DMS114 treated with DMSO at 0.1 percent for 48 hours (cell line): ENCODE measurements around the gene OR4D2.

Experiments
- DNase-seq: peaks from one replicate; lab custom pipeline; 2025; ENCODE audit not compliant: unreplicated experiment; lab: John Stamatoyannopoulos, UW

Gene OR4D2

DNA sequence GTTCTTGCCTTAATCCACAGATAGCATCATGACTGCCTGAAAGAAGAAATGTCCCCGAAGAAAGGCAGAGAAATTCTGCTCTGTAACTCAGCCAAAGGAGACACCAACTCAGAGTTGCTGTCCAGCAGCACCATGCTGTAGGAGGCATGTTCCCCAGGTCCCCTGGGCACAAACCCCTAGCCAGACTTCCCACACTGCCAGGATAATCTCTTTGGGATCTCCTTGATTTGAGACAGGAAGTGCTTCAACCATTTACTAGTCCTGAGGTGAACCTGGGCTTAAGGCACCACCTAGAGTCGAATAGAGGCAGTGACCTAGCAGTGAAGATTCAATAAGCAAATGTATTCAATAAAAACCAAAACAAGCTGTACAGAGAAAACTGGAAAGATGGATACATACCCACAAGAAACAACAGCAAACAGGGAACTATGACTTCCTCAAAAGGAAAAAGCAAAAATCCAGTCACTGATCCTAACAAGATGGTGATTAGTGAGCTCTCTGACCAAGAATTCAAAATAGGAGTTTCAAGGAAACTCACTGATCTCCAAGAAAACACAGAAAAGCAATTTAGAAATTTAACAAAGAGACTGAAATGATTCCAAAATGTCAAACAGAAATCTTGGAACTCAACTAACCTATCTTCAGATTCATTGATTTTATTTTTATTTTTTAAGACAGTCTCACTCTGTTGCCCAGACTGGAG is 5.7 kb downstream of the OR4D2 start:
- peak; percentile 33 for DNase-seq

DNA sequence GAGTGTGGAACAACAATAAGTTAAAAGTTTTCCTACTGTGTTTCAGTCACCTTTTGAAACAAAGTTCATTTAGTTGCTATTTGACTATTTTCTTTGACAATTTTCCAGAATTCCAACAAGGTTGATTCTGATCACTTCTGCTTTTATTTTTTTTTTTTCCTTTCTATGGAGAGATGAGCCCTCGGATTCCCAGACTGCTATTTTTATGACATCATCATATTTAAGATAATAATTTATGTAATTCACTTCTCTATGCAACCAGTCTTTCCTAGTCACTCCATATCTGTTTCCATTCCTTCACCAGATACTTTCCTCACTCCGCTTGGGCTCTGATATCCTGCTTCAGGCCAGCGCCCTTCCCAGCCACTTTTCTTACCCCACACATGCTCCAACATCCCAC is 8.1 kb downstream of the OR4D2 start:
- DNase-seq = no peak

DNA sequence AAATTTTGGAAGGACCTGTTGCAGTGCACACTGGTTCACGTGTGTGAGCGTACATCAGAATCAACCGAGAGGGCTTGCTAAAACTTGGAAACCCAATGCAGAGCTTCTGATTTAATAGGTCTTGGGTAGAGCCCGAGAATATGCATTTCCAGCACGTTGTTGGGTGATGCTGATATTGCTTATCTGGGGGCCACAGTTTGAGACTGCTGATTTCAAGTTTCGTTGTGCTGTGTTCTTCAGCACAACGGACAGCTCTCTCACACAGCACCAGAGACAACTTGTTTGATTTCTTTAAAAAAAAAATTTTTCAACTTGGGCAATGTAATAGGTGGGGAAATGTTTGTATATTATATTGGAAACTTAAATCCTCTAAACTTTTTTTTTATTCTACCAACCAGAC is 9.4 kb downstream of the OR4D2 start:
- no peak for DNase-seq

DNA sequence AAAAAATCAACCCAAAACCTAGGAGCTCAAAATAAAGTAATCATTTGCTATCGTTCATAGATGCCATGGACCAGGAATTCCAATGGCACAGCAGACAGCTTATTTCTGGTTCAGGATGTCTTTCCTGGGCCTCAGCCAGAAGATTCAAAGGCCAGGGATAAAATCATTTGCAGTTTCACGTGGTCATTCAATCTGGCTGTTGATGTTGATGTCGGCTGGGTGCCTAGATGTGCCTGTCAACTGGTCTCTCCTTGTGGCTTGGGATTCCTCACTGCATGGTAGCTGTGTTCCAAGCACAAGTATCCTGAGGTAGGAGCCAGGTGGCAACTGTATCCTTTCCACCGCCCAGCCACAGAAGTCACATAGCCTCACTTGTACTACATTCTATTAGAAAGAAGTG is 15.0 kb downstream of the OR4D2 start:
- DNase-seq = no peak

DNA sequence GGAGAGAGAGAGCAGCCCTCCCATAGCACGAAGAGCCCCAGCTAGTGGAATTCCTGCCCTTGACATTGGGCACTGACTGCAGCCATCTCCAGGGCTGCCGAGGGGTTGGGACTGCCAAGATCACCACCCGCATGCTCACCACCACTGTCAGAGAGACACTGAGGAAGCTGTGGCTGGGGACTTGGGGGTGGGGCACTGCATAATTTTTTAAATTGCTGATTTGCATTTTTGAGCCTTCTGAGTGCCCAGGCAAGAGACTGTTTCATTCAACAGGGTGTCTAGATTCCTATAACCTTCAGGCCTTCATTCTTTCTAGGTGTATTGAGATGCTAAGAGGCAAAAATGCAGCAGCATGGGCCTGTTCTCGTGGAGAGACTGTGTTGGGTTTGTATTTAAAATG is 16.7 kb downstream of the OR4D2 start:
- no peak for DNase-seq

DNA sequence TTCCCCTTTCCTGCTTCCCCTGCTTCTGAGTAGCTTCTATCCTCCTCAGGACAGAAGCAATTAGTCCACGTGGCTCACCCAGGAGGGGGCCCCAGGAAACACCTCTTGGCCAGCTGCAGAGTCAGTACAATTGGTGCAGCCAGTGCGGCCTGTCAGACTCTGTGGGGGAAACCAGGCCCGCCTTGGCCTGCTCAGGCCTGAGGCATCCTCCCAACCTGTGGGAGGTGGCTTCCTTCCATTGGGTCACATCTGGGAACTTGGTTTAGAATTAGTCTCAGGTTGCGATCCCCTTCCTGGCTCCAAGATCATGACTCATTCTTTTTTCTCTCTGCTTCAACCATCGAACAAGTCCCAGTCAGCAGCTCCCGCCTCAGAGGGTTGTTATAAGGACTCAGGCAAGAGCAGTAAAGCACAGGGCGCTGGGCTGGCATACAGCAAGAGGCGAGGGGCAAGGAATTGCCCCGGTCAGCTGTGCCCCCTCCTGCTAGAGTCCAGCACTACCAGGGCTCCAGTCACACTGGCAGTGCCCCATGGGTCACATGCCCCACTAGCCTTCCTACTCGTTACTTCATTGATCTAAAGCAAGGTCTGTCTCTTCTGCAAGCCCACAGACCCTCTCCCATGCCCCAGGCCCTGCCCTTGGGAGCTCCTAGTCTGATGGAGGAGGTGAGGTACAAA is 17.7 kb downstream of the OR4D2 start:
- no peak for DNase-seq

DNA sequence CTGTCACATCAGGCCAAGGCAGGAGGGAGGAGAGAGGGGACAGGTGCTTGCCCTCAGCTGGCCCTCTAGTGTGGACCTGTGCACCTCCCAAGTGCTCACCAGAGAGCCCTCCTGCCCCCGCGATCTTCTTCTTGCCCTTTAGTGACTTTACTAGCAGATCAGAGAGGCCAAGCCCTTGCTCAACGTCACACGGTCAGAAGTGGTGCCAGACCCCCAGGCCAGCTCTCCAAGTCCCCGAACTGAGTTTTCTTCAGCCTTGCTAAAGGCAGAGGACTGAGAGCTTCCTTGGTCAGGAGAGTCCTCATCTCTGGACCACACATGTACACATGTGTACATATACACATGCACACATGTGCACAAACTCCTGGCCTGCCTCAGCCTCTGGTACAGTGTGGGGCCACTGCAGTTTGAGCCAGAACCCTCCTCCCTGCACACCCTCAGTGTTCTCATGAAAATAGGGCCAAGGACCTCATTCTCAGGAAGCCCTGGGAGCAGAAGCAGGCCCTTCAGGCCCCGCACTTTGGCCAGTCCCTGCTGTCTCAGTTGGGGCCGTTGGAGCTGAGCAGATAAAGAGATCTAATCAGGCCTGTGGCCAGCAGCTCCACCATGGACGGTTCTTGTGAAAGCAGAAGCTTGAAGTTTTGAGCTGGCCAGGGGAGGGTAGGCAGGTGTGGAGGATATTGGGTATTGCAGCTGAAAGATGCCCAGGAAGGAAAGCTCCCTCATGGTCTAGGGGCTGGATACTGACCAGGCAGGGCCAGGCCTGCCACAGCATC is 18.4 kb downstream of the OR4D2 start:
- DNase-seq = no peak

DNA sequence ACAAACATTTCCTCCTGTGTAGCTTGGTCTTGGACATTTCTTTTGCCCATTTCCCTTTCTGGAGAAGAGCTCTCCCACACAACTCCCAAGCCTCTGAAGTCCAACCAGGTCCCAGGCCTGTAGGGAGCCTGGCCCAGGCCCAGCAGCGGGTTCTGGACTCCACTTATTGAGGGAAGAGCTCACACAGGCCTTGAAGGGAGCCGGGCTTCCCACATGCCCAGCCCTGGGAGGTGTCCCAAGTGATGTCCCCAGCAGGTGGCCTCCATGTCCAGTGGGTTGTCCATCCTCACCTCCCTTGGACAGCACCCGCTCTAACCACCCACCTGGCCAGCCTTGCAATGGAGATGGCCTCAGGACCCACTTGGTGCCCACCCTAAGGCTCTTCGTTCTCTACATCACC is 19.8 kb downstream of the OR4D2 start:
- no peak for DNase-seq

DNA sequence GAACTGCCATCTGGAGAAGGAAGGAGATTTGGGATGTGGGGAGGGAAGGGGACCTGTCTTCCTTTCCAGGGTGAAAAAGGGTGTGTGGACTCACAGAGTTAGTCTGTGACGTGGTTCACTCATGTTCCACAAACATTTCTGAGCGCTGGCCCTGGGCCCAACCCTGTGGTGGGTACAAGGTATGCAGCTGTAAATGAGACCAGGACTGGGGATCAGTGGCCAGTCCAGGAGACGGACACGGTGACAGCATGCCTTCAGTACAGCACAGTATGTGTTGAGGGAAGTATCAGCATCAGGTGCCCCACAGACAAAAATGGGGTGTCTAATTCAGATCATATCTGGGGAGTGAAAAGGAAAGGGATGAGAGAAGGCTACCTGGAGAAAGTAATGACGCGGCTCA is 20.3 kb downstream of the OR4D2 start:
- DNase-seq = no peak

DNA sequence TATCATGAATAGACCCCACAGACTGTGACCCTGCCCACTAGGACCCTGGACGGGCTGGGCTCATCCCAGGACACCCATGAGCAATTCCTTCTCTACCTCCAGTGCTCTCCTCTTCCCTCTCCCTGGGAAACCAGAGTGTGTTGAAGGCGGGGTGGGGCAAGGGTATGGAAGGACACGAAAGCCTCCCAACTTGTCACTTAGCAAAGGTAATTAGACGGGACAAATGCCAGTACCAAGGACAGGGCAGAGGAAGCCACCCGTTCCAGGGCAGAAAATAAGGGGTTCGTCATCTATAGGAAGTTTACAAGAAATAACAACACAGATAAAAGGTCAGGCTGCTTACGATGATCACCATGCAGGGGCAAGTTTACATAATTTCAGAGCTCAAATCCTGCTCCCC is 20.9 kb downstream of the OR4D2 start:
- no peak for DNase-seq

DNA sequence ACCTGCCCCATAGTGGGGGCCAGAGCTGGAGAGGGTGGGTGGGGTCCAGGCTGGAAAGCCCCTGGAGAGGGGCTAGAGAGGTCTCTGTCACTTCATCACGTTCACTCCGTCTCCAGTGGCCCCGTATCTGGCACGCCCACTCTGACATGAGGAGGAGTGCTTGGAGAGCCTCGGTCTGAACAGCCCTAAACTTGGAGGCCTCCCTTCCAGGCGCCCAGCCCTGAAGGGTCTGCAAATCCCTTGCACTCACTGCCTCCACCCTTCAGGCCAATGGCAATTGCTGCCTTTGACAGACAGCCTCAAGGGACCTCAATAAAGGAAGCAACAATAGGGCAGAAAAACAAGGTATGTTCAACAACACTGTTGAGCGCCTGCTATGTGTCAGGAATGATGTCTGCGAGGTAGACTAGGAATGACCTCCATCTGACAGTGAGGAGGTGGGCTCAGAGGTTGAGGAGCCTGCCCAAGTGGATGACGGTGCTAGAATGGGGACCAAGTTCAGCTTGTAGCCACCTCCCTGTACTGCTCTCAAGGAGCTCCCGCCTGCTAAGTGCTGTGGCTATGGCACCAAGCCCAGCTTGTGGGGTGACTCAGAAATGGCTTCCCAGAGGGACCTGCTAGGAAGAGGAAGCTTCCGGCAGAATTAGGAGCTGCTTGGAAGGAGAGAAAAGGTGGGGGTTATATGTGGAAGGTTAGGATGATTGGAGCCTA is 22.8 kb downstream of the OR4D2 start:
- no peak for DNase-seq

DNA sequence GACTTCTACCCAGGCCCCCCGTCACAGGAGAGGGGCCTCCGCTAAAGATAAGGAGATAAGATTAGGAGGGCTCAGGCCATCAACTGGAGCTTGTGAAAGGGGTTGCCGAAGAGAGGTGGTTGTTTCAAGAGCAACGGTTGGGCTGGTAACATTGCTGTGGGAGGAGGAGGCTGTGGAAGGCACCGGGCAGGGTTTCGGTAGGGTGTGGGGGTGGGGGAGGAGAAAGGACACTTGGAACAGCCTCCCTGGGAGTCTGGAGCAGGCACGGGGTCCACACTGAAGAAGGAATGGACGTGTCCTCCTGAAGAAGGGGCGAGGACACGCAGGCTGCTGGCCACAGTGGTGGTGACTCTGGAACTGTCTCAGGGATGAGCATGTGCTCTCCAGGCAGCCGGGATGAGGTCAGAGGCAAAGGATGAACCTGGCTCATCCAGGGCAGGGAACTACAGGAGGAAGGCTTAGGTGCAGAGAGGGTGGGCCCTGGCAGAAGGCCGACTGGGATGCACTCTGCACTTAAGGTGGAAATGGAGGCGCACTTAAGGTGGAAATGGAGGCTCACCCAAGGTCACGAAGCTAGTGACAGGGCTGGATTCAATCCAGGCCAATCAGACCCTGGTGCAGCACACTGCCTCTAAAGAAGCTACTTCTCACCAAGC is 24.6 kb downstream of the OR4D2 start:
- no peak for DNase-seq

DNA sequence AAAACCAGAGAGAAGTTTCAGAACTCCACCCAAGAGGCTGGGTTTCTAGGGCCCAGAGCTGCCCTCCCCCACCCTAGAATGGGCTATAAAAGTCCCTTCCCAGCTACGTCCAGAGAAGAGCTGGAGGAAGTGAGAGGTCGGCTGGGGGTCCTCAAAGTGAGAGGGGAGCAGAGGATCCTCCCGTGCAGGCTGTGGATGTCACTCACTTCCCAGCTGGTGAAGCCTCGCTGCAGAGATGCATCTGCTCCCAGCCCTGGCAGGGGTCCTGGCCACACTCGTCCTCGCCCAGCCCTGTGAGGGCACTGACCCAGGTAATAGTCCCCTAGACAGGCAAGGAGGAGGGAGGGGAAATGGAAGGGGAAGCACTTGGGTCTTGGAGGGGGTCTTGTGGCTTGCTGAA is 25.8 kb downstream of the OR4D2 start, which contains the start of gene EPX:
Gene EPX (plus strand): TSS at position 115 of the 400 bp plus-strand sequence. CDS start 121 bp downstream, at position 236.
- no peak for DNase-seq

DNA sequence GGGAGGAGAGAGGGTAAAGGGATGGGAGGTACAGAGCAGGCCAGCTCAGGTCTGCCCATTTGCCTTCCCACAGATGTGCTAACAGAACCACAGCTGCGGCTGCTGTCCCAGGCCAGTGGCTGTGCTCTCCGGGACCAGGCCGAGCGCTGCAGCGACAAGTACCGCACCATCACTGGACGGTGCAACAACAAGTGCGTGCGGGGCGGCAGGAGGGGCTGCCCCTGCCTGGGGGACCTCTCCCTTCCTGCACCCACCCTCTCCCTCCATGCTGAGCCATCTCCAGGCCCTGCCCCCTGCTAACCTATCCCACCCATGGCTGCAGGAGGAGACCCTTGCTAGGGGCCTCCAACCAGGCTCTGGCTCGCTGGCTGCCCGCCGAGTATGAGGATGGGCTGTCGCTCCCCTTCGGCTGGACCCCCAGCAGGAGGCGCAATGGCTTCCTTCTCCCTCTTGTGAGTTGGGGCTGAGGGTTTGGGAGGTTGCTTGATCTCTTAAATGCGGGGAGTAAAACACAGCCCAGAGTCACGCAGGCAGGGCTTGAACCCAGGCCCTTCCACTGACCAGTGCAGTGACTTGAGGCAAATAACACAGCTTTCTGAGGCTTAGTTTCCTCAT is 27.0 kb downstream of the OR4D2 start:
- no peak for DNase-seq

DNA sequence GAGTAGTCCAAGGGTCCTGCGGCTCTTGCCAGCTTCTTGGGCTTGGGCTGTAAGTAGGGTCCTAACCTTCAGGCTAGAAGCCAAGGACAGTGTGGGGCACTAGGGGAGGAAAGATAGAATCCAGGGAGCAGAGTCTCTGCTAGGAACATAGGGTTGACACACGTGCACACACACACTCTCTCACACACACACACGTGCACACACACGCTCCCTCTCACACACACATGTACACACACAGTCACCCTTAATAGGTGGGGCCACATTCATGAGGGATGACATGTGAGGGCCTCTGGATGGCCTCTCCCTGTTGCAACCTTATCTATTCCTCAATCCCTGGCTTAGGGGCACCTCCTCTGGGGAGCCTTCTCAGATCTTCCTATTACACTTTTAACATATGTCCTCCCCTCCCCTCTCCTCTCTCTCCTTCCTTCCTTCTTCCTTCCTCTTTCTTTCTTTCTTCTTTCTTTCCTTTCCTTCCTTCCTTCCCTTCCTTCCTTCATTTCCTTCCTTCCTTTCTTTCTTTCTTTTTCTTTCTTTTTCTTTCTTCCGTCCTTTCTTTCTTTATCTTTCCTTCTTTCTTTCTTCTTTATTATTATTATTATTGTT is 28.8 kb downstream of the OR4D2 start:
- no peak for DNase-seq

DNA sequence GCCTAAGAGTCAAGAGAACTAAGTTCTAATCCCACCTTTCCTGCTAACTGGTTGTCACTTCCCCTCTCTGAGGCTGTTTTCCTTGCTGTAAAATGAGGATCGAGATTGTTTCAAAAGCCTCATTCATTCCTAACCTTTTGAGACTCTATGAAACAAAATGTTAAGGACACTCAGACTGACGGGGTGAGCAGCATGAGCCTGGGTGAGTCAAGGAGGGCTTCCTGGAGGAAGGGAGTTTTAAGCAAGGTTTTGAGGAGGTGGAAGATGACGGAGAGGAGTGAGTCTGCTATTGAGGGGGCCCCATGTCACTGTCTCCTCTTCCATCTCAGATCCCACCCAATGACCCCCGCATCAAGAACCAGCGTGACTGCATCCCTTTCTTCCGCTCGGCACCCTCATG is 29.8 kb downstream of the OR4D2 start:
- DNase-seq = no peak

DNA sequence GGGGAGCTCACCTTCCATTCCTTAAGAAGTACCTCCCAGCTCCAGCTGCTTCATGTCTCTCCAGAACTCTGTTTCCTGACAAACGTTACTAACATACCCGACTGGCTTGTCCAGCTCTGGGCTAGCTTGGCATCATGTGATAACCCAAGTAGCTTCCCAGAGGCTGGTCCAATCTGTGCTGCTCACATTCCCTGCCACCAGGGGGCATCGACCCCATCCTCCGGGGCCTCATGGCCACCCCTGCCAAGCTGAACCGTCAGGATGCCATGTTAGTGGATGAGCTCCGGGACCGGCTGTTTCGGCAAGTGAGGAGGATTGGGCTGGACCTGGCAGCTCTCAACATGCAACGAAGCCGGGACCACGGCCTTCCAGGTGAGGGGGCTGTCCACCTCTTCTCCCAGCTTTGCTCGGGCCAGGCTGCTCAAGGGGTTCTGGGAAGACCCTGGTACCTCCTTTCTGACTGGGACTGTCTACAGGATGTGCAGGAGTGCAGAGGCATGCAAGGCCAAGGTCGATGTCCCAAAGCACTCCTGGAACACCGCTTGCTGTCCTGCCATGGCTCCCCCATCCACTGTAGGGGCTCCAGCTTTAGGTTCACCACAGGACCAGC is 33.3 kb downstream of the OR4D2 start:
- peak; percentile 11 for DNase-seq

DNA sequence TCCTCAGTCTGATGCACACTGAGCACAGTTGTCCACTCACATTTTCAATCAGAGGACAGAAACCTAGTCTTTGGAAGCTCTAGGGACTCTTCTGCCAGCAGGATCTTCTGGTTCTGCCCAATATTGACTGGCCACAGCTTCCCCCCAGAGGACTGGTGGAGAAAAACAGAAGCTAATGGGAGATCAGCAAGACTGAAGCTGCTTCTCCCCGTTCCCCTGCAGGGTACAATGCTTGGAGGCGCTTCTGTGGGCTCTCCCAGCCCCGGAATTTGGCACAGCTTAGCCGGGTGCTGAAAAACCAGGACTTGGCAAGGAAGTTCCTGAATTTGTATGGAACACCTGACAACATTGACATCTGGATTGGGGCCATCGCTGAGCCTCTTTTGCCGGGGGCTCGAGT is 36.1 kb downstream of the OR4D2 start:
- no peak for DNase-seq

DNA sequence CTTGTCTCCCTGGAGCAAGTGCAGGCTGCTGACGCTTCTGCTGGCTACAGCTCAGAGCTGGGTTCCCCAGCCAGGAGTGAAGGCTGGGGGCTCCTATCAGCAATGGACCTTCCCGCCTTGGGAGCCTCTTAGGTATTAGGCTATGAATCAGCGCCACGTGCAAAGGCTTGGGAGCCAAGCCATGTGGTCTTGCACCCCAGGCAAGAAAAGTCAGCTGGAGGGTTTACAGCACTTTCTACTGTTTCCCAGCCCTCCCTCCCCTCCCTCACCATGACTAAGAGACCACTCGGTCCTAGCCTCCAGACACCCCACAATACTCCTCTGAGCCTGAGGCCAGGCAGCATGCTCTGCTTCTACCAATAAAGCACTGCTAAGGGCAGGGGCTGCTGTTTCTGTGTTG is 38.0 kb downstream of the OR4D2 start:
- DNase-seq = no peak

DNA sequence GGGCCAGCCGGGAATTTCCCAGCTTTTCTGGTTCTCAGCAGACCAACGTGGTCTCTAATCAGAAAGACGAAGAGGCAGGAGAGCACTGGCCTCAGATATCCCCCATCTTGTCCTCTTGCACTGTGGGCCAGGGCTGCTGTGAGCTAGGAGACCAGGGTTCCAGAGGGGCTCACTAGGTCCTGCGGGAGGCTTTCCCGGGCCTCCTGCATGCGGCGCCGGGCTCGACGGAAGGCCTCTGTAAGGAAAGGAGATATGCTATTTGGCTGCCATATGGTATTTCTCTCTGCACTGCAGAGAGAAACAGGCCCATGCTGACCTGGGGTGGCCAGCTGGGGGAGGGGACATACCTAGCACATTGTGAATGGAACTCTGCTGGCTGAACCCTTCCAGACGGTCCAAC is 39.2 kb downstream of the OR4D2 start:
- no peak for DNase-seq
